ENCODE results near the gene CST7.

CST7 gene
- 37.8 to 225 (median 91.2) reads per million in 9 experiments for total RNA-seq

- H3K4me1 Mint-ChIP-seq (ENCODE audit: low read depth in 2 of 2): peaks cover 59 to 74% of the 10 kb centered on the region in 2 donors
- peaks cover 55% of the 10 kb centered on the region for H3K36me3 Mint-ChIP-seq (ENCODE audit: insufficient read depth)
- peak; percentile 83 for ATAC-seq (replicated peaks)
- peaks cover 3 to 7% of the 10 kb centered on the region in 2 donors for H3K9me3 Mint-ChIP-seq
- peak; percentile 83 to 87 (median 84) for DNase-seq
- peak within 1 kb of the TSS; percentile 98 to 99 for H3K27ac Mint-ChIP-seq
- peak within 1 kb of the TSS; percentile 98 to 99 for H3K4me3 Mint-ChIP-seq
- no peaks in the 10 kb centered on the region for H3K27me3 Mint-ChIP-seq
Measured at GRCh38 chr20:24948939-24949679, at the start of gene CST7. Gene CST7 (plus strand): TSS chr20:24949269. CDS start chr20:24949506, 237 bp downstream.

DNA sequence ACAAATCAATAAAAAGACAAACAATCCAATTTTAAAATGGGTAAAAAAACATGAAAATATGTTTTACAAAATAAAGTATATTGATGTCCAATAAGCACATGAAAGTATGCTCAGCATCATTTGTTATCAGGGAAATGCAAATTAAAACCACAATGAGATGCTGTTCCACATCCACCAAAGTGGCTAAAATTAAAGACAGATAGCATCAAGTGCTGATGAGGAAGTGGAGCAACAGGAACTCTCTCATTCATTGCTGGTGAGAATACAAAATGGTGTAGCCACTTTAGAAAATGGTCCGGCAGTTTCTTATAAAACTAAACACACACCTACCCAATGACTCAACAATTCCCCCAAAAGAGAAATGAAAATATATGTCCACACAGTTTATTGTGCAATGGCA is 42.3 kb upstream of the CST7 start:
- no peak overlapping the region for H3K27ac Mint-ChIP-seq
- H3K4me3 Mint-ChIP-seq: no peak overlapping the region
- H3K9me3 Mint-ChIP-seq: peaks cover 0 to 2% of the 10 kb centered on the region in 2 donors
- no peaks in the 10 kb centered on the region for H3K27me3 Mint-ChIP-seq
- no peak for DNase-seq
- no peaks in the 10 kb centered on the region for H3K4me1 Mint-ChIP-seq (ENCODE audit: low read depth in 2 of 2)
- ATAC-seq (replicated peaks): no peak
- no peaks in the 10 kb centered on the region for H3K36me3 Mint-ChIP-seq (ENCODE audit: insufficient read depth)

DNA sequence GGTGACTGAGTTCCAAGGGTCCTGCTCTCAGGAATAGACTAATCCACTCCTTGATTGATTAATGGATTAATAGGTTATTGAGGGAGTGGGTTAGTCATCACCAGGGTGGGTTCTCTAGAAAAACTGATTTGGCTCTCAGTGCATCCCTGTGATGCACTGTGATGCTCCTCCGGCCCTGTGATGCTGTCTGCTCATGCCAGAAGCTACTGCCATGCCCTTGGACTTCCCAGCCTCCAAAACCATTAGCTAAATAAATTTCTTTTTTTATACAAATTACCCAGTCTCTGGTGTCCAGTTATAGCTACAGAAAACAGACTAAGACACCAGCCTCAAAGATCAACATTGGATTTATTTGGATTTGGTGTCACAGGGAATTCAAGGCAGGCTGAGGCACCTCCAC is 40.4 kb upstream of the CST7 start:
- DNase-seq: no peak
- Mint-ChIP-seq H3K9me3 (peaks cover 0 to 2% of the 10 kb centered on the region in 2 donors), H3K27me3 (peaks cover 0 to 9% of the 10 kb centered on the region in 2 donors), H3K4me1 (ENCODE audit: low read depth in 2 of 2) (no peaks in the 10 kb centered on the region), H3K36me3 (ENCODE audit: insufficient read depth) (no peaks in the 10 kb centered on the region), H3K4me3 (no peak overlapping the region), H3K27ac (no peak overlapping the region)
- no peak for ATAC-seq (replicated peaks)

DNA sequence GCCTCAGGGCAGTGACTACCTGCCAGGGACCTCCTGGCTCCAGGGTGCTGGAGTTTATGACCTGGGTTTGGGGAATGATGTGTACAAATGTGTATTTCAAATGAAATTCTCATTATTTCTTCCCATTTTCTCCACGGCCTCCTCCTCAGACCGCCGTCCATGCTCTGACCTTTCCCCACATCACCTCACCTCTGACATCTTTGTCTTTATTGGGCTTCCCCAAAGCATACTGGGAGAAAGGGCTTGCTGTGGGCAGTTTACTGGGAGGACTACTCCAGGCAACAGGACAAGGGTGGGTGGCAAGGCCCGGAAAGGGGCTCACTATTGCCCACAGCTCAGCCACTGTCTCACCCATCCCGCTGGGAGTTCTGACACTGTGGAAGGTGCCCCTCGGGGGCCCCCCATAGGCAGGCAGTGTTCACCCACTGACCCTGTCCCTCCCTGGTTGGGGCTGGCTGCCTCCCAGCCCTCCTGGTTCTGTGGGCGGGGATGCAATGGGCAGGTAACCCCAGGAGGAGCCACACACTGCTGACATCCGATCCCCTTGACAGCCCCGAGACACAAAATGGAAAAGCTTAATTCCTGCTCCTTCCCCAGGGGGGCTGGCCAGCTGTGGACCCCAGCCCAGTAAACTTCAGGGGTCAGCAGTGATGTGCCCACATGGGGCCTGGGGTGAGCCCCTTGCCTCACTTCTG is 39.8 kb upstream of the CST7 start:
- no peak overlapping the region for H3K27ac Mint-ChIP-seq
- ATAC-seq (replicated peaks) (no peak), DNase-seq (no peak)
- H3K4me1 Mint-ChIP-seq (ENCODE audit: low read depth in 2 of 2): no peaks in the 10 kb centered on the region
- no peak overlapping the region for H3K4me3 Mint-ChIP-seq
- peaks cover 0 to 2% of the 10 kb centered on the region in 2 donors for H3K9me3 Mint-ChIP-seq
- H3K36me3 Mint-ChIP-seq (ENCODE audit: insufficient read depth): no peaks in the 10 kb centered on the region
- H3K27me3 Mint-ChIP-seq: peaks cover 0 to 9% of the 10 kb centered on the region in 2 donors

GRCh38 chr20:24909861-24910260 is 39.2 kb upstream of the CST7 start:
- H3K9me3 Mint-ChIP-seq: peaks cover 0 to 2% of the 10 kb centered on the region in 2 donors
- no peak overlapping the region for H3K27ac Mint-ChIP-seq
- no peak for ATAC-seq (replicated peaks)
- no peak for DNase-seq
- peaks cover 0 to 9% of the 10 kb centered on the region in 2 donors for H3K27me3 Mint-ChIP-seq
- H3K4me1 Mint-ChIP-seq (ENCODE audit: low read depth in 2 of 2): no peaks in the 10 kb centered on the region
- H3K36me3 Mint-ChIP-seq (ENCODE audit: insufficient read depth): no peaks in the 10 kb centered on the region
- H3K4me3 Mint-ChIP-seq: no peak overlapping the region

DNA sequence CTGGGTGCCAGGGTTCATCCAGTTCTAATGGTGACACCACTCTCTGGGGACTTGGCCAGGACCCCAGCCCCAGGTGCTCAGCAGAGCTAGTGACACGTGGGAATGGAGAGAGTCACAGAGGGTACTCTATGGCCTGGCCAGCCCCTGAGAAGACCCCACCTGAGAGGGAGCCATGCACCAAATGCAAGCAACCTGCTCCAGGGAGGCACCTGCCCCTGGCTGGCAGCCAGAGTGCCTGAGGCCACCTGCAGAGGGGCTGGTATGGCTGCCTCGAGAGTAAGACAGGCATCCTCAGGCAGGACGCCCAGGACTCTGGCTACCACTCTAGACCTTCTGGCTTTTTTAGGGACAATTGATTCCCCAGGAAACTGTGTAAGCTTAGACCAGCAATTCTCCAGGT is 38.6 kb upstream of the CST7 start:
- H3K9me3 Mint-ChIP-seq: peaks cover 0 to 2% of the 10 kb centered on the region in 2 donors
- no peak for DNase-seq
- H3K27me3 Mint-ChIP-seq: peaks cover 0 to 9% of the 10 kb centered on the region in 2 donors
- H3K4me1 Mint-ChIP-seq (ENCODE audit: low read depth in 2 of 2): no peaks in the 10 kb centered on the region
- no peak overlapping the region for H3K4me3 Mint-ChIP-seq
- no peak for ATAC-seq (replicated peaks)
- H3K27ac Mint-ChIP-seq: no peak overlapping the region
- no peaks in the 10 kb centered on the region for H3K36me3 Mint-ChIP-seq (ENCODE audit: insufficient read depth)

DNA sequence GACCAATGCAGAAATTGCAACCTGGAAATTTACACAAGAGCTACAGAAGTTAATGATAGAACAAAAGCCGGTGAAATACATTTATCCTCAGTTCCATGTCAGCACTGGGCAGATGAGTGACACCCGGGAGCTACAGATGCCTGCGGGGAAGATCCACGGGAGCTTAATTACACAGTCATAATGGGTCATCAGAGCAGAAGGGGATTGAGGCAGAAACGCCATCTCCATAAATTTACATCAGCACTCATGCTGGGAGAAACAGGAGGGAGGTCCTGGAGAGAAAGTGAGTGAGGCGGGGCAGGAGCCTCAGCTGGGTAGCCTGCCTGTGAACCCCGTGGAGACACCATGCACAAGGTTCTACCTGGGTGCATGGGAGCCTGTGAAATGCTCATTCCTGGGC is 37.6 kb upstream of the CST7 start:
- DNase-seq (no peak), ATAC-seq (replicated peaks) (no peak)
- H3K4me3 Mint-ChIP-seq: no peak overlapping the region
- H3K27me3 Mint-ChIP-seq: peaks cover 0 to 9% of the 10 kb centered on the region in 2 donors
- H3K36me3 Mint-ChIP-seq (ENCODE audit: insufficient read depth): no peaks in the 10 kb centered on the region
- H3K9me3 Mint-ChIP-seq: peaks cover 0 to 2% of the 10 kb centered on the region in 2 donors
- H3K4me1 Mint-ChIP-seq (ENCODE audit: low read depth in 2 of 2): no peaks in the 10 kb centered on the region
- no peak overlapping the region for H3K27ac Mint-ChIP-seq

DNA sequence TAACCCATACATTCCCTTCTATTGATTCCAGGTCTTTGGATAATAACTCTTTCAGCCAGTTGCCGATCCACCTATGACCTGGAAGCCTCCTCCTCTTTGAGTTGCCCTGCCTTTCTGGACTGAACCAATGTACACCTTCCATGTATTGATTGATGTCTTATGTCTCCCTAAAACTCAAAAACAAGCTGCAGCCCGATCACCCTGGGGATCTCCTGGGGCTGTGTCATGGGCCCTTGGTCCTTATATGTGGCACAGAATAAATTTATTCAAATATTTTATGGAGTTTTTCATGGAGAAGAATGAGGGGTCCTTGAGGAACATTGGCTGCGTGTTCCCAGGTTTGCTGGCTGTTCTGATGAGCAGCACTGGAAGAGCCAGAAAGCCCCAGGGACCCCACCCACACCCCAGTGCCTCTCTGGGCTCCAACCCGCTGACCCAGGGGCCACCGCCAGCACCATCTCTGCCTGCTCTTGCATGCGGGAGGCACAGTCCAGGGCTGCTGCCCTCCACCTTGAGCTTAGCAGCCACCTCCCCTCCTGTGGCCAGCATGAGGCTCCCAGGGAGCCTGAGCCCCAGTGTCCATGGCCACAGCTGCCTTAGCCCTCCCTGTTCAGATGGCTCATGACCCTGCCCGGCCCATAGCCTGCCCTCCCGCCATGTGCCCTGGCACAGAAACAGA is 36.5 kb upstream of the CST7 start:
- Mint-ChIP-seq H3K4me3 (no peak overlapping the region), H3K27ac (peak overlapping the region in 1 of 2 donors; percentile 3), H3K9me3 (peaks cover 0 to 2% of the 10 kb centered on the region in 2 donors), H3K27me3 (peaks cover 0 to 9% of the 10 kb centered on the region in 2 donors), H3K4me1 (ENCODE audit: low read depth in 2 of 2) (no peaks in the 10 kb centered on the region), H3K36me3 (ENCODE audit: insufficient read depth) (no peaks in the 10 kb centered on the region)
- DNase-seq (no peak), ATAC-seq (replicated peaks) (no peak)

DNA sequence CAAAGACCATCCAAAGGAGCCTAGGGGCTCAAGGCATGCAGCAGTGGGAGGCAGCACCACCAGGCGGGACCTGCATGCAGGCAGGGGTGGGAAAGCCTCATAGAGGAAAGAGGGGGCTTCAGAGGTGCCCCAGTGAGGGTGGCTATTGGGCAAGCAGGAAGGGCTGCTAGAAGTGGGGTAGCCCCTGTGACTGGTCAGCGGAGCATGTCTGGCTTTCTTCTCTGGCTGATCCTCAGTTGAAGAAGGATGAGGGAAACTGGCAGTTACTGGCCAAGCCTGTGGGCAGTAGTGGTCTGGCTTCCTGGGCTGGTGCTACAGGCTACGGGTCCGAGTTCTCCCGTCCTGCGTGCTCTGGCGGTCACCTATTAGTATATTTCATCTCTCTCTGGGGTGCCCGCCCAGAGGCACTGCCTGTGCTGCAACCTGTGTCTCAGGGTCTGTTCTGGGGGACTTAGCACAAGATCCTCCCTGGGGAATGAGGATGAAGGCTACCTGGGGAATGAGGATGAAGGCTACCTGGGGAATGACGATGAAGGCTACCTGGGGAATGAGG is 35.9 kb upstream of the CST7 start:
- DNase-seq (no peak), ATAC-seq (replicated peaks) (no peak)
- Mint-ChIP-seq H3K4me3 (no peak overlapping the region), H3K36me3 (ENCODE audit: insufficient read depth) (no peaks in the 10 kb centered on the region), H3K4me1 (ENCODE audit: low read depth in 2 of 2) (peaks cover under 1 to 3% of the 10 kb centered on the region in 2 donors), H3K27me3 (peaks cover 0 to 9% of the 10 kb centered on the region in 2 donors), H3K9me3 (peaks cover 0 to 2% of the 10 kb centered on the region in 2 donors), H3K27ac (peak overlapping the region in 1 of 2 donors; percentile 8)

- no peak for ATAC-seq (replicated peaks)
- H3K4me1 Mint-ChIP-seq (ENCODE audit: low read depth in 2 of 2): peaks cover 5 to 9% of the 10 kb centered on the region in 2 donors
- no peak overlapping the region for H3K4me3 Mint-ChIP-seq
- H3K27ac Mint-ChIP-seq: no peak overlapping the region
- H3K36me3 Mint-ChIP-seq (ENCODE audit: insufficient read depth): no peaks in the 10 kb centered on the region
- no peaks in the 10 kb centered on the region for H3K9me3 Mint-ChIP-seq
- peaks cover 1 to 13% of the 10 kb centered on the region in 2 donors for H3K27me3 Mint-ChIP-seq
- no peak for DNase-seq
Measured at GRCh38 chr20:24914388-24915241, 34.5 kb upstream of the CST7 start.

- no peak for DNase-seq
- no peak for ATAC-seq (replicated peaks)
- peaks cover 5 to 11% of the 10 kb centered on the region in 2 donors for H3K4me1 Mint-ChIP-seq (ENCODE audit: low read depth in 2 of 2)
- no peak overlapping the region for H3K27ac Mint-ChIP-seq
- no peak overlapping the region for H3K4me3 Mint-ChIP-seq
- H3K9me3 Mint-ChIP-seq: no peaks in the 10 kb centered on the region
- no peaks in the 10 kb centered on the region for H3K36me3 Mint-ChIP-seq (ENCODE audit: insufficient read depth)
- peaks cover 8 to 22% of the 10 kb centered on the region in 2 donors for H3K27me3 Mint-ChIP-seq
Measured at GRCh38 chr20:24915440-24915839, 33.6 kb upstream of the CST7 start.

- no peak overlapping the region for H3K27ac Mint-ChIP-seq
- DNase-seq: no peak
- H3K4me1 Mint-ChIP-seq (ENCODE audit: low read depth in 2 of 2): peaks cover 5 to 11% of the 10 kb centered on the region in 2 donors
- no peaks in the 10 kb centered on the region for H3K9me3 Mint-ChIP-seq
- H3K27me3 Mint-ChIP-seq: peaks cover 8 to 24% of the 10 kb centered on the region in 2 donors
- H3K4me3 Mint-ChIP-seq: no peak overlapping the region
- H3K36me3 Mint-ChIP-seq (ENCODE audit: insufficient read depth): no peaks in the 10 kb centered on the region
- no peak for ATAC-seq (replicated peaks)
Measured at GRCh38 chr20:24915892-24916291, 33.2 kb upstream of the CST7 start.

All from effector memory CD8-positive, alpha-beta T cell (primary cell).